NCI-H1105 (cell line): Measurements from ENCODE around the gene AP2A1.

Experiments
- DNase-seq: peaks from one replicate; lab custom pipeline; 2025; lab: John Stamatoyannopoulos, UW

Gene AP2A1

GRCh38 chr19:49793561-49793840, 26.7 kb downstream of the AP2A1 start:
- DNase-seq, result no peak

- no peak for DNase-seq
Observed at GRCh38 chr19:49795615-49796014, 28.8 kb downstream of the AP2A1 start.

DNA sequence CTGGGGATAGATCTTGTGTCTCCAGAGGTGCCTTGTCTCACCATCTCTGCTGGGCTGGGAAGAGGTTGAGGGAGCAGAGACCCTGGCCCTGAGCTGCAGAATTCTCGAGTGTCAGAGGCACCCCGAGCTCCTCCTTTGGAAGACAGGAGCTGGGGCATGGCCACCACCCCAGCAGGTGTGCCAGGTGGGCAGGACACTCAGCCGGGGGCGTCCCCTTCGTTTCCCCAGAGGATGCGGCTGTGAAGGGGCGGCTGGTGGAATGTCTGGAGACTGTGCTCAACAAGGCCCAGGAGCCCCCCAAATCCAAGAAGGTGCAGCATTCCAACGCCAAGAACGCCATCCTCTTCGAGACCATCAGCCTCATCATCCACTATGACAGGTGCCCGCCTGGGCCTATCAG, 31.8 kb downstream of the AP2A1 start:
- DNase-seq, result no peak

DNA sequence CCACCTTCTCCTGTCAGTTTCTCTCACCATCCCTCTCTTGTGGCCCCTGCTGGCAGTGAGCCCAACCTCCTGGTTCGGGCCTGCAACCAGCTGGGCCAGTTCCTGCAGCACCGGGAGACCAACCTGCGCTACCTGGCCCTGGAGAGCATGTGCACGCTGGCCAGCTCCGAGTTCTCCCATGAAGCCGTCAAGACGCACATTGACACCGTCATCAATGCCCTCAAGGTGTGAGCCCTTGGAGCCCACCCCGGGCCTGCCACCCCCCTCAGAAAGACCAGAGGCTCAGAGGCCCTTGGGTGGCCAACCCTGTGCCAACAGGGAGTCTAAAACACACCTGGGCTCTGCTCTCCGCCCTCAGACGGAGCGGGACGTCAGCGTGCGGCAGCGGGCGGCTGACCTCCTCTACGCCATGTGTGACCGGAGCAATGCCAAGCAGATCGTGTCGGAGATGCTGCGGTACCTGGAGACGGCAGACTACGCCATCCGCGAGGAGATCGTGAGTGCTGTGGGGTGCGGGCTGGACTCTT, 32.5 kb downstream of the AP2A1 start:
- DNase-seq, result no peak

GRCh38 chr19:49799798-49800376, 33.1 kb downstream of the AP2A1 start:
- DNase-seq, result no peak

DNA sequence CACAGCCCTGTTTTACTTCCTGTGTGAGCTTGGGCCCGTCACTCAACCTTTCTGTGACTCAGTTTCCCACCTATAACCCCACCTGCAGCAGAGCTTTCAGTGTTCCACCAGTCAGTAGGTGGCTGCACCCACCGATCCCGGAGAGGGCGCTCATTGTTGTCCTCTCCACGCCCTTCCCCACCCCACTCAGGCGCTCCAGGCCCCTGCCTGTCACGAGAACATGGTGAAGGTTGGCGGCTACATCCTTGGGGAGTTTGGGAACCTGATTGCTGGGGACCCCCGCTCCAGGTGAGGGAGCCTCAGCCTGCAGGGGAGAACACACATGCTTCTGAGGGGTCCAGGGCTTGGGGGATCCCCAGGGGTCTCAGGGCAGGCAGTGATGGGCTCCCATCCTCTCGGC, 34.0 kb downstream of the AP2A1 start:
- no peak for DNase-seq

GRCh38 chr19:49801401-49801888, 34.6 kb downstream of the AP2A1 start:
- DNase-seq, result no peak

GRCh38 chr19:49801966-49802661, 35.3 kb downstream of the AP2A1 start:
- DNase-seq, result peak; percentile 67

DNA sequence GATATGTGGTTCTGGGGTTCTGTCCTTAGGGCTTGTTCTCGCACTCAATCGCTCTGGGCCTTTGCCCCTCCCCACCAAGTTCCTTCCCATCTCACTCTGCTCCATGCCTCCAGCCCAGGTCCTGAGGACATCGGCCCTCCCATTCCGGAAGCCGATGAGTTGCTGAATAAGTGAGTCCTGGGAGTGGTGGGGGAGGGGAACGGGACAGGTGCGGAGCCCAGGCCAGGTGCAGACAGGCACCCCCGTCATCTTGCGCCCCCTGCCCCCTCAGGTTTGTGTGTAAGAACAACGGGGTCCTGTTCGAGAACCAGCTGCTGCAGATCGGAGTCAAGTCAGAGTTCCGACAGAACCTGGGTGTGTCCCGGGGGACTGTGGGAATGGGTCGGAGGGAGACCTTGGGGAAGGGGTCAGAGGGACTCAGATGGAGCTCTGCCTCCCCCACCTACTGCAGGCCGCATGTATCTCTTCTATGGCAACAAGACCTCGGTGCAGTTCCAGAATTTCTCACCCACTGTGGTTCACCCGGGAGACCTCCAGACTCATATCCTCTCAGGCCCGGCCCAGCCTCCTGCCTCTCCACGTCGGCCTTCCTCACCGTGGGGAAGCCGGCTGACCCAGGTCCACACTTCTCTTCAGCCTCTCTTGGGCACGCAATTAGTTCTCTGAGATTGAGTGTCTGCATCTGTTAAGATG, 36.2 kb downstream of the AP2A1 start:
- DNase-seq, result no peak

GRCh38 chr19:49803529-49803856, 36.7 kb downstream of the AP2A1 start:
- DNase-seq, result no peak

- no peak for DNase-seq
Observed at GRCh38 chr19:49805822-49806619, 39.2 kb downstream of the AP2A1 start.

DNA sequence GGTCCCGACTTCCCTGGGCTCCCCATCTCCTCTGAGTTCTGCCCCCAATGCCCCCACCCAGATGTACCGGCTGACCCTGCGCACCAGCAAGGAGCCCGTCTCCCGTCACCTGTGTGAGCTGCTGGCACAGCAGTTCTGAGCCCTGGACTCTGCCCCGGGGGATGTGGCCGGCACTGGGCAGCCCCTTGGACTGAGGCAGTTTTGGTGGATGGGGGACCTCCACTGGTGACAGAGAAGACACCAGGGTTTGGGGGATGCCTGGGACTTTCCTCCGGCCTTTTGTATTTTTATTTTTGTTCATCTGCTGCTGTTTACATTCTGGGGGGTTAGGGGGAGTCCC, 39.8 kb downstream of the AP2A1 start:
- no peak for DNase-seq

DNA sequence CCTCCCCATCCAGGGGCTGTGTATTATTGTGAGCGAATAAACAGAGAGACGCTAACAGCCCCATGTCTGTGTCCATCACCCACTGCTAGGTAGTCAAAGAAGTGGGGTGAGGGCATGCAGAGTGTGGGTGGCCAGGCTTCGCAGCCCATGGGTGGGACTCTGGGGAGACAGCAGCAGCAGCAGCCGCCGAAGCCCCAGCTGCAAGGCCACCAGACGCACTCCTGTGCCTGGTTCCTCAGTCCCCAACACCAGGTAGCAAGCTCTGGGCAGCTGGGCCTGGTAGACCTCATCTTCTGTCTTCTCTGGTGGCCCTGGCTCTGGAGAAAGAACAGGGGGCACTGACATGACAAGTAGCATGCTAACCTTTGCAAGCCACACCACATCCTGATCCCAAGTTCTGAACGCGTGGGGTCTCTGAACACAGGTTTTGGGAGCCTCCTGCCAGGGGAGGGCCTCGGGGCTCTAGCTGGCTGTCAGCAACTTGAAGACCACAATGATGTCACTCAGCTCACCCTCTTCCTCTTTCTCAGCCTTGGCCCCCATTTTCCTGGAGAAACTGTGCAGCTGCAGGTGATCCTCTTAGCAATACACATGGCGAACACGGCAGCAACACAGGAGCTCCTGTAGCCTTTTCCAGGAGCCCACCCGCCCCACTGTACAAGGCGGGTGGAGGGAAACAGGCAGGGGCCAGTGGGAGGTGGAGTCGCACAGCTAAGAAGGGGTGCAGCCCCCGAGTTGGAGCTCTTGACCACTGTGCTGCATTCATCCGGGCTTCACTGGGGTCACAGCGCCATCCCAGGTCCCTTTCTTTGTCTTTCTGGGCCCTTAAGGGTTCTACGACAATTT, 40.5 kb downstream of the AP2A1 start:
- DNase-seq, result no peak

DNA sequence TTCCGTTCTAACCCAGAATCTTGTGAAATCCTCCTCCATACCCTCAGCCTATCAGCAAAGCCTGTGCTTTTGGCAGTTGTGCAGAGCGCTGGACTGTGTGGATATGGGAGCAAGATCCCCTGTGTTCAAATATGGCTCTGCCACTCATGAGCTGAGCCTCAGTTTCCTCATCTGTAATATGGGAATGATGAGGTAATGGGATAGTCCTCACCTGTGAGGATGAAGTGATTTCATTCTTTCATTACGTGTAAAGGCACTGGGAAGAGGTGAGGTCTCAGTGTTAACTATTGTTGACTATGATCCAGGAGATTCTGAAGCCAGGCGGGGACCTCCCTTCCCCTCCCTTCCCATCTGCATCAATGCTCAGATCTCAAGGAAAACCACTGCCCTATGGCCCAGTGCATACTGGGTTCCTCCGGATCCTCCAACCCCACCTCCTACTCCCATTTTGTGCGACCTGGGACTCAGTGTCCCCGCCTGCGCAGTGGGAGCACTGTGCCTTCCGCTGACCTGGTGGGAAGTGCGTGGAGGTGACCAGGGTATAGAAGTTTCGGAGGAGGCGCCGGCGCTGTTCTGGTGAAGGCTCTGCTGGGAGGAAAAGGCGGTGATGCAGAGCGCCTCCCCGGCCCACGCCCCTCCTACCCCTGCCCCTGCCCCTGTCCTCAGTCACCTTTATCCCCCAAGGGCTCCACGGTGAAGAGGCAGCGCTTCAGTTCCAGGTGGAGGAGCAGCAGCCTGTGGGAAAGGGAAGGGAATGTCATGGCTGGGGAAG, 41.3 kb downstream of the AP2A1 start:
- no peak for DNase-seq

DNA sequence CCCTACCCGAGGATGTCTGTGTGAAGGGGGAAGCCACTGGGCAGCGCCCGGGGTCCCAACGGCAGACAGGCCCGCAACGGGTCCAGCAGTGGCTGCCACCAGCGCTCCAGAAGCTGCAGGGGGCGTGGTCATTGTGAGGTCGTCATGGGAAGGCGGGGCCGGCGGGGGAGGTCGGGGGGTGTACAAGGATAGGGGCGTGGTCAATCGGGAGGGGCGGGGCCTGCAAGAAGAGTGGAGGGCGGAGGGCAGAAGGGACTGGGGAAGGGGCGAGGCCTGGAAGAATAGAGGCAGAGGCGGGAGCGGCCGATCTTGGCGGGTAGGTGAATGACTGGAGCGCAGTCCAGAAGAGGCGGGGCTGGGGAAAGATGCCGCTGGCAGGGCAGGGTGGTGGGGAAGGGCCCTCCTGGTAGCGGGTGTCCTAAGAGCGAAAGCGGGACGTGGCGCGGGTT, 41.9 kb downstream of the AP2A1 start:
- peak; percentile 96 for DNase-seq

- DNase-seq, result peak; percentile 17
Observed at GRCh38 chr19:49809160-49809940, 42.5 kb downstream of the AP2A1 start.

GRCh38 chr19:49809941-49810389, 43.2 kb downstream of the AP2A1 start:
- no peak for DNase-seq

DNA sequence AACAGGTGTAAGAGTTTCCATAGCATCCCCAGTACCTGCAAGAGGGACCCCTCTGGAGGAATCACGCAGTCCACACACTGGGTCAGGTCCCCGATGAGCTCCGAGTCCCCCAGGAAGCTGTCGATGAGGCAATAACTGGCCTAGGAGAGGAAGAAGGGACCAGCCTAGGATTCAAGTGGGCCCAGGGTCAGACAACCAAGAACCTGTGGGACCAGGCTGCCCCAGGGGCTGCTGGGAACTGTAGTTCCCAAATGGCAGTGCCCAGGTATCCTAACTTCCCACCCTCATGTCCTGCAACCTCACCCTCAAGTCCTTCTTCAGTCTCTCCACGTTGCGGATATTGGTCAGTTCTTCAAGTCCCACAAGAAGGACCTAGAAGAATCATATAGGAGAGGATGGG, 44.5 kb downstream of the AP2A1 start:
- DNase-seq, result no peak

DNA sequence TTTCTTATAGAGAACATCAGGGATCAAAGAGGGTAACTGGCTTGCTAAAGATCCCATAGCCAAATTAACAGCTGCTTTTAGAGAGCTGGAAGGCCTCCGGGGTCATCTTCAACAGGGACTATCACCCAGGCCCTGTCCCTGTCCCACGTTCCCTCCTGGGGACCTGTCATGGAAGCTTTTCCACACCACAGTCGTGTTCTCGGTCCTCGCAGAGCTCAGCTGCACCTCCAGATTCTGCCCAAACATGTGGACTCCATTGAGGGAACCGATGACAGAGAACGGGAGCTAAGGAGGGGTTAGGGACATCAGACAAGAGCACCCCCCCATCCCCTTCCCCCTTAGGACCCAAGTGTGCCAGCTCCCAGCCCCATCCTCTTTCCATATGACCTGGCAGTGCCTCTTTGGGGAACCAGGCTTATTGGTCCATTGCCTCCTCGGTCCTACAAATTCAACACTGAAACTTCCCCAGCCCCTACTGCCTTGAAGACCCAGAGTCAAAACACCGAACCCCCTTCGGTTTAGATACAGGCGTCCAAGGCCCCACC, 45.7 kb downstream of the AP2A1 start:
- DNase-seq, result no peak
